Chondrocyte (in vitro differentiated cells): Measurements from ENCODE around the gene SEMA3E. TPM values are rescaled to one million over a fixed set of nuclear protein-coding genes. Genes with fewer than 3 reads are reported as not detected.

ENCODE experiments used
- DNase-seq: peaks from one replicate; pipeline ENCODE4 v3.0.0; 2021; ENCODE audit warnings: mixed read lengths, low spot score
- H3K27ac Mint-ChIP-seq: one replicate; pipeline ENCODE4 v1.8.0; 2021; ENCODE audit warnings: mild to moderate bottlenecking, moderate library complexity, mixed read lengths; ENCODE audit not compliant: unreplicated experiment
- H3K27me3 Mint-ChIP-seq: 2 replicates; pipeline ENCODE4 v1.8.0; 2021; ENCODE audit warnings: low read depth, mixed read lengths
- H3K36me3 Mint-ChIP-seq: 2 replicates; pipeline ENCODE4 v1.8.0; 2021; ENCODE audit warnings: low read depth, mixed read lengths
- H3K4me1 Mint-ChIP-seq: 2 replicates; pipeline ENCODE4 v1.8.0; 2021; ENCODE audit warnings: low read depth, mild to moderate bottlenecking, mixed read lengths
- H3K4me3 Mint-ChIP-seq: one replicate; pipeline ENCODE4 v1.8.0; 2021; ENCODE audit warnings: mild to moderate bottlenecking, moderate library complexity, mixed read lengths; ENCODE audit not compliant: unreplicated experiment
- H3K9me3 Mint-ChIP-seq: 2 replicates; pipeline ENCODE4 v1.8.0; 2021; ENCODE audit warnings: low read depth, mixed read lengths
- CTCF ChIP-seq: fragments of 200-600 bp; sonication (generic); IDR thresholded peaks from 2 replicates; pipeline ENCODE4 v1.5.0; 2021; ENCODE audit warnings: antibody characterized with exemption, mild to moderate bottlenecking, moderate library complexity
- total RNA-seq: library from RNA; stranded (reverse); gene quantifications from 3 replicates; pipeline ENCODE4 v1.2.1, GENCODE V29; 2021

SEMA3E gene
- total RNA-seq, 1 donor from 2014 or later, result 3.7 TPM

GRCh38 chr7:83492802-83493201 is 156.1 kb downstream of the SEMA3E start:
- H3K36me3 Mint-ChIP-seq, result no peaks in the 10 kb centered on the region
- no peak overlapping the region for H3K4me3 Mint-ChIP-seq
- TF ChIP-seq CTCF, result no peak
- H3K27ac Mint-ChIP-seq, result no peak overlapping the region
- H3K27me3 Mint-ChIP-seq, result no peaks in the 10 kb centered on the region
- H3K4me1 Mint-ChIP-seq, result peaks cover 2% of the 10 kb centered on the region
- H3K9me3 Mint-ChIP-seq, result no peaks in the 10 kb centered on the region
- DNase-seq, result no peak

GRCh38 chr7:83487801-83488200 is 161.1 kb downstream of the SEMA3E start:
- Mint-ChIP-seq H3K4me1 (peaks cover 2% of the 10 kb centered on the region), H3K4me3 (no peak overlapping the region), H3K27me3 (peaks cover 2% of the 10 kb centered on the region)

GRCh38 chr7:83486957-83487356 is 162.0 kb downstream of the SEMA3E start:
- H3K27me3 Mint-ChIP-seq, result peaks cover 2% of the 10 kb centered on the region
- DNase-seq, result no peak
- no peak for TF ChIP-seq CTCF
- H3K36me3 Mint-ChIP-seq, result no peaks in the 10 kb centered on the region
- H3K27ac Mint-ChIP-seq, result no peak overlapping the region
- peaks cover 5% of the 10 kb centered on the region for H3K4me1 Mint-ChIP-seq
- H3K4me3 Mint-ChIP-seq, result no peak overlapping the region
- no peaks in the 10 kb centered on the region for H3K9me3 Mint-ChIP-seq

More at GRCh38 chr7:83487801-83488200, 161.1 kb downstream of the SEMA3E start:
- DNase-seq, result no peak
- TF ChIP-seq CTCF, result no peak
- no peaks in the 10 kb centered on the region for H3K9me3 Mint-ChIP-seq
- no peaks in the 10 kb centered on the region for H3K36me3 Mint-ChIP-seq
- H3K27ac Mint-ChIP-seq, result no peak overlapping the region

GRCh38 chr7:83486536-83486935 is 162.4 kb downstream of the SEMA3E start:
- no peak overlapping the region for H3K4me3 Mint-ChIP-seq
- no peak for DNase-seq
- H3K27ac Mint-ChIP-seq, result no peak overlapping the region
- TF ChIP-seq CTCF, result no peak
- H3K36me3 Mint-ChIP-seq, result no peaks in the 10 kb centered on the region
- no peaks in the 10 kb centered on the region for H3K9me3 Mint-ChIP-seq
- H3K27me3 Mint-ChIP-seq, result peaks cover 2% of the 10 kb centered on the region
- peaks cover 5% of the 10 kb centered on the region for H3K4me1 Mint-ChIP-seq

GRCh38 chr7:83484826-83485225 is 164.1 kb downstream of the SEMA3E start:
- no peak for TF ChIP-seq CTCF
- DNase-seq, result no peak
- Mint-ChIP-seq H3K27ac (no peak overlapping the region), H3K27me3 (peaks cover 2% of the 10 kb centered on the region), H3K4me1 (peaks cover 2% of the 10 kb centered on the region), H3K9me3 (no peaks in the 10 kb centered on the region), H3K36me3 (no peaks in the 10 kb centered on the region), H3K4me3 (no peak overlapping the region)
